Lung (tissue), 12 donors: Measurements from ENCODE around the gene REEP1. TPM values are rescaled to one million over a fixed set of nuclear protein-coding genes. Genes with fewer than 3 reads are reported as not detected.

ENCODE experiments used
- ATAC-seq: fragments of 200-7000 bp; cut with Tn5 transposase; one replicate; pipeline ENCODE4 v1.9.1; 2020; ENCODE audit warnings: moderate number of reproducible peaks; ENCODE audit not compliant: insufficient read depth, low FRiP score
- DNase-seq, 3 donors: peaks; one replicate each; pipeline ENCODE4 v3.0.0-alpha.2; 2013 to 2017
- H3K27ac ChIP-seq, 2 donors: one replicate each; pipeline ENCODE4 v1.5.1; 2013; ENCODE audit warnings: mild to moderate bottlenecking in 2 of 2, moderate library complexity in 2 of 2, control low read depth in 1 of 2, inconsistent platforms in 1 of 2, low read depth in 1 of 2, low read length in 1 of 2
- H3K27me3 ChIP-seq, 3 donors: one replicate each; pipeline ENCODE4 v1.5.1; 2013; ENCODE audit warnings: low read length in 2 of 3; ENCODE audit not compliant: control insufficient read depth in 3 of 3, insufficient read depth in 3 of 3
- H3K36me3 ChIP-seq, 4 donors: one replicate each; pipeline ENCODE4 v1.5.1; 2013; ENCODE audit warnings: low read length in 4 of 4, mild to moderate bottlenecking in 1 of 4, moderate library complexity in 1 of 4; ENCODE audit not compliant: control insufficient read depth in 4 of 4, insufficient read depth in 4 of 4
- H3K4me1 ChIP-seq, 5 donors: one replicate each; pipeline ENCODE4 v1.5.1; 2013; ENCODE audit warnings: low read length in 5 of 5, mild to moderate bottlenecking in 2 of 5, moderate library complexity in 1 of 5; ENCODE audit not compliant: control insufficient read depth in 5 of 5, insufficient read depth in 5 of 5
- H3K4me3 ChIP-seq: one replicate; pipeline ENCODE4 v1.5.1; 2013; ENCODE audit warnings: mild to moderate bottlenecking, control low read depth, moderate library complexity
- H3K9ac ChIP-seq, 2 donors: one replicate each; pipeline ENCODE4 v1.5.1; 2013; ENCODE audit warnings: low read length in 2 of 2, control low read depth in 1 of 2; ENCODE audit not compliant: insufficient read depth in 1 of 2
- H3K9me3 ChIP-seq, 4 donors: one replicate each; pipeline ENCODE4 v1.5.1; 2013; ENCODE audit warnings: low read length in 3 of 4, mild to moderate bottlenecking in 1 of 4, moderate library complexity in 1 of 4; ENCODE audit not compliant: control insufficient read depth in 4 of 4, insufficient read depth in 3 of 4
- WGBS, 2 donors: extraction: QIAGEN DNeasy Blood & Tissue Kit; methylation state at CpG; one replicate each; pipeline ENCODE4 v1.1.7; 2013; 5-methylcytosine and 5-hydroxymethylcytosine counted together
- polyA plus RNA-seq, 2 donors: library from polyadenylated mRNA; stranded (reverse); fragments of 200-250 nt; gene quantifications; one replicate each; pipeline ENCODE4 v1.2.1, GENCODE V29; 2013
- total RNA-seq, 2 donors: library from RNA; depleted of rRNA in 1 of 2; stranded (reverse); fragments of >200 nt in 1 of 2; gene quantifications; one replicate each; pipeline ENCODE4 v1.2.1, GENCODE V29; 2014 to 2021
- TF ChIP-seq, protein P1 (sequence below): IDR thresholded peaks from 2 replicates; pipeline ENCODE4 v1.5.1; 2012; ENCODE audit warnings: mild to moderate bottlenecking; ENCODE audit errors: control extremely low read depth, extremely low read depth
- donor health status: control.
- donor health status: control.
- donor health status: Bipolar disorder and iron deficiency.
- donor health status: healthy.
- donor health status: DM: yes; HTN: yes; CAD: no.

The REEP1 gene
- total and polyA plus RNA-seq, 4 donors = 2.4 to 19.7 (median 5.4) TPM

- Histone ChIP-seq H3K36me3 (no peaks in the 10 kb centered on the region), H3K9ac (no peak overlapping the region), H3K27me3 (no peaks in the 10 kb centered on the region), H3K9me3 (no peaks in the 10 kb centered on the region), H3K4me3 (no peak overlapping the region), H3K4me1 (peaks cover 0 to 13% (median 3%) of the 10 kb centered on the region in 5 donors), H3K27ac (no peak overlapping the region)
- DNase-seq (no peak), ATAC-seq (no peak)
- TF ChIP-seq, protein P1, sequence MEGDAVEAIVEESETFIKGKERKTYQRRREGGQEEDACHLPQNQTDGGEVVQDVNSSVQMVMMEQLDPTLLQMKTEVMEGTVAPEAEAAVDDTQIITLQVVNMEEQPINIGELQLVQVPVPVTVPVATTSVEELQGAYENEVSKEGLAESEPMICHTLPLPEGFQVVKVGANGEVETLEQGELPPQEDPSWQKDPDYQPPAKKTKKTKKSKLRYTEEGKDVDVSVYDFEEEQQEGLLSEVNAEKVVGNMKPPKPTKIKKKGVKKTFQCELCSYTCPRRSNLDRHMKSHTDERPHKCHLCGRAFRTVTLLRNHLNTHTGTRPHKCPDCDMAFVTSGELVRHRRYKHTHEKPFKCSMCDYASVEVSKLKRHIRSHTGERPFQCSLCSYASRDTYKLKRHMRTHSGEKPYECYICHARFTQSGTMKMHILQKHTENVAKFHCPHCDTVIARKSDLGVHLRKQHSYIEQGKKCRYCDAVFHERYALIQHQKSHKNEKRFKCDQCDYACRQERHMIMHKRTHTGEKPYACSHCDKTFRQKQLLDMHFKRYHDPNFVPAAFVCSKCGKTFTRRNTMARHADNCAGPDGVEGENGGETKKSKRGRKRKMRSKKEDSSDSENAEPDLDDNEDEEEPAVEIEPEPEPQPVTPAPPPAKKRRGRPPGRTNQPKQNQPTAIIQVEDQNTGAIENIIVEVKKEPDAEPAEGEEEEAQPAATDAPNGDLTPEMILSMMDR = no peak
- WGBS, 2 donors = 74 to 86% methylated on average over 5 of the region's 5 CpGs
Measured at GRCh38 chr2:86237172-86237571, 100.3 kb downstream of the REEP1 start.

DNA sequence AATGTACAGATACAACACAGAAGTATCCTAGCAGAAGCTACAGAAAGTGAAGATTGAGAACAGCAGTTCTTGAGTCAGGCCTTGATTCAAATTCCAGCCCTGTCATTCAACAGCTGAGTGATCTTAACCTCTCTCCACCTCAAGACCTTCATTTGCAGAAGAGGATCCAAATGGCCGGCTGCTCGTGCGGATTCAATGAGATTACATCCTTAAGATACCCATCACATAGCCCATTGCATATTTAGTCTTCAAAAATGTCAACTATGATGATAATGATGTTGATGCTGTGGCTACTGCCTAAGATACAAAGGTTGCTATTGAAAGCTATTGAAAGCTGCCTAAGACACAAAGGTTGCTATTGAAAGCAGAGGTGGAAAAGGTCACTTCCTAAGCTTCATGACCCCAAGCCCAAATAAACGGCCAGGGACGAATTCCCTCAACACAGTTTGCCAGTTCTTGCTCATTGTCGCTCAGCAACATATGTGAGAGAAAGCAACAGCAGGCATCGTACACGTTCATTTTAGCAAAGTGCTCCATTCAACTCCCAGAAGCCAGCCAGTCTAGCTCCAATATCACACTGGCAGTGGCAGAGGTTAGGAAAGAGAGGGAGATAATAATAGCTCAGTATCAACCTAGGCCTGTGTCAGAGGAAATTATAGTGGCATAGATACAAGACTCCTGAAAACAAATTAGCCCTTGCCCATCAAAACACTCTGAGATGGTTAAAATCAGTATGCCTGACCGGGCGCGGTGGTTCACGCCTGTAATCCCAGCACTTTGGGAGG lies 102.0 kb downstream of the REEP1 start:
- Histone ChIP-seq H3K4me3 (no peak overlapping the region), H3K27me3 (no peaks in the 10 kb centered on the region), H3K27ac (no peak overlapping the region), H3K36me3 (no peaks in the 10 kb centered on the region), H3K9ac (no peak overlapping the region), H3K4me1 (peaks cover 0 to 13% (median 3%) of the 10 kb centered on the region in 5 donors), H3K9me3 (no peaks in the 10 kb centered on the region)
- TF ChIP-seq, protein P1 = no peak
- WGBS, 2 donors = 76 to 84% methylated on average over 12 of the region's 12 CpGs
- DNase-seq = no peak
- no peak for ATAC-seq

- Histone ChIP-seq H3K27ac (no peak overlapping the region), H3K36me3 (no peaks in the 10 kb centered on the region), H3K9ac (no peak overlapping the region), H3K4me3 (no peak overlapping the region), H3K9me3 (no peaks in the 10 kb centered on the region), H3K4me1 (peaks cover 0 to 13% (median 3%) of the 10 kb centered on the region in 5 donors), H3K27me3 (no peaks in the 10 kb centered on the region)
- DNase-seq (peak; percentile 65 to 76 (median 67)), ATAC-seq (no peak)
- TF ChIP-seq, protein P1 = no peak
- WGBS, 2 donors = 60 to 73% methylated on average over 3 of the region's 3 CpGs
Measured at GRCh38 chr2:86234563-86235131, 102.8 kb downstream of the REEP1 start.
